Measurements from ENCODE around the gene CNTNAP2.
"Not testable (repeated sequence)": the region's sequence is repeated elsewhere in the genome, so short reads cannot be mapped to it uniquely, and the experiment has no call there.

The CNTNAP2 gene

DNA sequence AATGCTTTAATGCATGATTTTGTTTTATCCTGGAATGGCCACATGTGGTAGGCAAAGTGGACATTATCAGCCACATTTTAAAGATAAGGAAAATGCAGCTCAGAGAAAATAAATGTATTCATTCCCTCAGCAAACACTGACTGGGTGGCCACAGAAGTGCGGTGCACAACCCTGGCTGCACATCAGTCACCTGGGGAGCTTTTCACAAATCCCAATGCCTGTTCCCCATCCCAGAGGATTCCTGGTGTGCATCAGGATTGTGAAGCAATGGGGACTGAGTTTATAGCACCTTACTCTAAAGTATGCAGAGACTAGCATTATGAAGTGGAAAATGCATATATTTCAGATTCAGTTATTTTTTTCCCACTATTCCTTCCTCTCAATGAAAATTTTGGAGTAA lies 2280.5 kb downstream of the CNTNAP2 start:
- DNase-seq (ENCODE audit: low spot score), result no peak

GRCh38 chr7:148397551-148397950 lies 2280.9 kb downstream of the CNTNAP2 start:
- no peak for DNase-seq (ENCODE audit: low spot score)

DNA sequence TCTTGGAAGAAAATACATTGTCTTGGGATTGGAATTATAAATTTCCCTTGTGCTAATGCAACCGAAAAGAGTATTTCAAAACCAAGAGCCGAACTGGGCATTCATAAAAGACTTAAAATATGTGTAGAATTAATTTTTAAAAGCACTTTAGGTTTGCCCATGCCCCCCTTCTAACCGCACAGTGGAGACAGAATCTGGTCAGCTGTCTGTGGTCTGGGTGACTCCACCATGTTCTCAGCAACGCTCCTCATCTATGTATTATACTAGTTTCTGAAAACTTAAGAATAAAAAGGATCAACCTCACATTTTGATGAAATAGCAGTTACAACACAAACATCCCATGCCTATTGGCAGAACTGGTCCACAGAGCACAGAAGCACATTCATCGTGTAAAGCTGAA lies 2281.4 kb downstream of the CNTNAP2 start:
- no peak for DNase-seq (ENCODE audit: low spot score)

DNA sequence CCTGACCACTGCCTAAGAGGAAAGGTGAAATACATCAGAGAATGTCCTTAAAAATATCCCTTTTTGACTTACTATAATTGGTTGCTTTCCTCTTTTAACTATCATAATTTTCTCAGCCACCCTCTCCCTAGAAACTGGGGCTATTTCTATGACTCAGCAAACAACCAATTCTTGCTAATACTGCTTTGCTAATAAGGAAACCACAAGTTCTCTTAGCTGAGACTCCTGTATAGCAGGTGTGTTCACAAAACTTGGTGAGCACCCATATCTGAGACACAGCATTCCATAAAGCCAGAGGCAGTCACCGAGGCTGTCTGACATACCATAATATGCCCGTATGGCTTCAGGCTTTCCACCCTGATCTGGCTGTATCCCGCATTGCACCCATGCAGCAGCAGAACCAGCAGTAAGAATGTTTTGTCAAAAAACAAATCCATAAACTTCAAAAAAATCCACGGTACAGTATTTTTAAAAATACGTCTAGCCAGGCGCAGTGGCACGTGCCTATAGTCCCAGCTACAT lies 2282.3 kb downstream of the CNTNAP2 start:
- no peak for DNase-seq (ENCODE audit: low spot score)

- DNase-seq (ENCODE audit: low spot score), result no peak
Measured at GRCh38 chr7:148400101-148400500, 2283.5 kb downstream of the CNTNAP2 start.

- no peak for DNase-seq (ENCODE audit: low spot score)
Measured at GRCh38 chr7:148402159-148402558, 2285.6 kb downstream of the CNTNAP2 start.

DNA sequence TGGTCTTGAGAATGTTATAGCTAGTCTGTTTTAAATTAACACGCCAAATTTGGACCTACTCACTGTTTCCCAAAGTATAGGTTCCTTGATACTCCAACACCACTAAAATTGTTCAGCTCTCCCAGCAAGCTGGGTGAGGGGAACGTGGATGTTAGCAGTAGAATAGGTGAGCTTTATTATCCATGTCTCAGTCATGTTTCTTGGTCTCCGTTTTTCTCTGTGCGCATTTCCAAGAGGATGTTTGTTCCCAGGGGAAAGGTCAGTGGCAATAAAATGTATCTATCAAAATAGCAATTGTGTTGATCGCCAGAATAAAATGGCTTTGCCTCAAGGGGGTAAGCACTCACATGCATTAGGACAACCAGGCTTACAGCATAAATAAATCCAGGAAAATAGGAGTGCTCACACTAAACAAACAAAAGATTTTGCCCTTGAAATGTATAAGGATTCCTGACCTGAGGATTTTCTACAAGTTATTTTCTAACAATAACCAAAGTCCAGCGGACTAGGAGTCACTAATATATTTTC lies 2286.9 kb downstream of the CNTNAP2 start:
- no peak for DNase-seq (ENCODE audit: low spot score)

- DNase-seq (ENCODE audit: low spot score), result no peak
Measured at GRCh38 chr7:148408307-148408706, 2291.7 kb downstream of the CNTNAP2 start.

GRCh38 chr7:148410905-148411304 lies 2294.3 kb downstream of the CNTNAP2 start:
- DNase-seq (ENCODE audit: low spot score), result no peak

DNA sequence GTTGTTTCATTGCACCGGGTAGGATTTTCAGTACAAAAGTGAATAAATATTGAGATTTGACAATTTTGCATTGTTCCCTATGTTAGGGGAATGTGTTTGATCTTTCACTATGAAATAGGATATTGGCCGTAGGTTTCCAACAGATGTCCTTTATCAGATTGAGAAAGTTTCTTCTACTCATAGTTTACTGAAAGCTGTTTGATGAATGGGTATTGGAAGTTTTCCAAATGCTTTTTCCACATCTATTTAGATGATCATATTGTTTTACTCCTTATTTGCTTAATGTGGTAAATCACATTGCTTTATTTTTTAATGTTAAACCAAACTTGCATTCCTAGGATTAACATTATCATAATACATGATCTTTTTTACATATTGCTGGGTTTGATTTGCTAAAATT lies 2296.1 kb downstream of the CNTNAP2 start:
- no peak for DNase-seq (ENCODE audit: low spot score)

GRCh38 chr7:148419856-148420832 lies 2303.5 kb downstream of the CNTNAP2 start:
- DNase-seq (ENCODE audit: low spot score), result no peak

- no peak for DNase-seq (ENCODE audit: low spot score)
Measured at GRCh38 chr7:148422030-148422429, 2305.4 kb downstream of the CNTNAP2 start.

- DNase-seq (ENCODE audit: low spot score), result not testable (repeated sequence)
Measured at GRCh38 chr7:148426393-148426792, 2309.8 kb downstream of the CNTNAP2 start.

- not testable (repeated sequence) for DNase-seq (ENCODE audit: low spot score)
Measured at GRCh38 chr7:148430690-148431089, 2314.1 kb downstream of the CNTNAP2 start.

GRCh38 chr7:148433521-148434180 lies 2317.1 kb downstream of the CNTNAP2 start:
- no peak for DNase-seq (ENCODE audit: low spot score)

DNA sequence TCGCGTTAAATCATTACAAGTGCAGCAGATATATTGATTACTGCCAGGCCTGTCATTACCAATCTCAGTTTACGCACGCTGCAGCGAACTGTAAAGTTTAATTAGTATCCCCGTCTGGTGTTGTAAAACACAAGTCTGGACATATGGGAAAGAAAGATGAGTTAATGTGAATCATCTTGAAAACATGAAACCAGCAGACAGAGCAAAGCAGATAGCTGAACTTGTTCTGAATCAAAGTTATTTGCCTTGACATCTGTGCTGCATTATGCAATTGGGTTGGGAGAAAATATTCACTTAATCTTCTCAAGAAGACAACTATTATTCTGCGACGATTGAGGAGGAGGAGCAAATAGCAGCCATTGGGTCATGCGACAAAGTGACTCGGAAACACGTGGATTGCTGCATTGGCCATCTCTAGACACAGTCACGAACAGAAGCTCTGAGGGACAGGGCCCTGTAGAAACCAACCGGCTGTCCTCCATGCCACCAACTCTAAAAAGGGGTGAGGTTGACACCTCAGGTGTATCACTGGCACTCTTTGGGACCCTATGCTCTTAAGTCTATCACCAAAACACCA lies 2317.7 kb downstream of the CNTNAP2 start:
- DNase-seq (ENCODE audit: low spot score), result peak; percentile 18

DNA sequence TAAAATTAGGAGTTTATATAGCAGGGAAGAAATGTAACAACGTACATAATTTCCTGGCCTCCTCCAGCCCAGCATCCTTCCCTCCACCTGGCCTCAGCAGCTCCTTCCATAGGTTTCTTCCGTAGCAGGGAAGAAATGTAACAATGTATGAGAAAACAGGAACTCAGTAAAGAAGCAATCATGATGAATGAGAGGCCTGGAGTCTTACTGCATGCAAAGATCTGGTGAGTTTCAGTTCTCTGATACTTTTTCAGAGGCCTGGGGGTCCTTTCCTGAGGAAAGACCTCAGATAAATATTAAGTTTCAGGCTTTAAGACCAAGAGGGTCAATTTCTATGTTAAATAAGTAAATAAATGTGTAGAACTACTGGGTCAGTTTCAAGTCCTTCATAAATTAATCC lies 2318.3 kb downstream of the CNTNAP2 start:
- no peak for DNase-seq (ENCODE audit: low spot score)

GRCh38 chr7:148435715-148436114 lies 2319.1 kb downstream of the CNTNAP2 start:
- DNase-seq (ENCODE audit: low spot score), result no peak

DNA sequence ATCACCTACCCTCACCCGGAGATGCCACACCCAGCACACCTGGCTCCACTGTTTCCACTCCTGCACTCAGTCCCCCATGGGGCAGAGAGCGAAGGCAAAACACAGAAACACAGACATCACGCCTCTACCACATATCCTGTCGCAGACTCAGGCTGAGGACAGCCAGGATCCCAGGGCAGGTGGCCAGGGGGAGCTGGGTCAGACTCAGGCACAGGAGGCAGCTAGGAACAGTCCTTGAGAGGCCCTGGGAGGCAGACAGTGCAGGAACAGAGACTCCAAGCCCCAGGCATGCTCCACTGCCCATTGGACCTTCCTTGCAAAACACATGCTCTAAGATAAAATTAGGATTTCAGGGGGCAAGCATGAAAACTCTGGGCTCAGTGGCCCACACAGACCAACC lies 2319.5 kb downstream of the CNTNAP2 start:
- DNase-seq (ENCODE audit: low spot score), result no peak

- DNase-seq (ENCODE audit: low spot score), result no peak
Measured at GRCh38 chr7:148436571-148436970, 2320.0 kb downstream of the CNTNAP2 start.

GRCh38 chr7:148437043-148437442 lies 2320.4 kb downstream of the CNTNAP2 start:
- DNase-seq (ENCODE audit: low spot score), result no peak

GRCh38 chr7:148442141-148442655 lies 2325.6 kb downstream of the CNTNAP2 start:
- no peak for DNase-seq (ENCODE audit: low spot score)

Data from GM03348 (cell line).